SK-N-SH treated with all-trans-retinoic acid at 6 μM for 48 hours (cell line): ENCODE measurements around the gene PTPRN.
"Not testable (repeated sequence)": the region's sequence is repeated elsewhere in the genome, so short reads cannot be mapped to it uniquely, and the experiment has no call there.

Experiments
- ATAC-seq: fragments of 200-7000 bp; cut with Tn5 transposase; 3 replicates; pipeline ENCODE4 v1.9.1; 2020; ENCODE audit warnings: mild to moderate bottlenecking, moderate library complexity
- ARNTL ChIP-seq: fragments of 450-650 bp; formaldehyde crosslinking; IDR thresholded peaks from 2 replicates; pipeline ENCODE4 v1.5.0; 2020; ENCODE audit warnings: low read depth, mild to moderate bottlenecking, moderate library complexity, borderline replicate concordance
- BACH2 ChIP-seq: fragments of 250-450 bp; sonication (Bioruptor Pico); IDR thresholded peaks from 2 replicates; pipeline ENCODE4 v1.9.0; 2021; ENCODE audit warnings: mild to moderate bottlenecking, borderline replicate concordance
- ESRRG ChIP-seq: fragments of 250-450 bp; sonication (Bioruptor Pico); IDR thresholded peaks from 2 replicates; pipeline ENCODE4 v1.6.1; 2021; ENCODE audit warnings: mild to moderate bottlenecking
- ISL1 ChIP-seq: fragments of 250-450 bp; sonication (Bioruptor Pico); IDR thresholded peaks from 2 replicates; pipeline ENCODE4 v2.1.2; 2022; ENCODE audit warnings: mild to moderate bottlenecking, moderate library complexity
- OSR1 ChIP-seq: fragments of 250-450 bp; sonication (Bioruptor Pico); IDR thresholded peaks from 2 replicates; pipeline ENCODE4 v1.8.0; 2022; ENCODE audit warnings: moderate library complexity, mild to moderate bottlenecking, inconsistent platforms
- PPARA ChIP-seq: fragments of 250-450 bp; sonication (Bioruptor Pico); IDR thresholded peaks from 2 replicates; pipeline ENCODE4 v1.5.0; 2020; ENCODE audit warnings: mild to moderate bottlenecking, borderline replicate concordance
- SNAI2 ChIP-seq: fragments of 250-450 bp; sonication (Bioruptor Pico); IDR thresholded peaks from 2 replicates; pipeline ENCODE4 v1.5.0; 2020; ENCODE audit warnings: mild to moderate bottlenecking, moderate library complexity
- TCF4 ChIP-seq: fragments of 250-450 bp; sonication (Bioruptor Pico); IDR thresholded peaks from 2 replicates; pipeline ENCODE4 v1.8.0; 2021; ENCODE audit warnings: mild to moderate bottlenecking, moderate library complexity, borderline replicate concordance
- TOX ChIP-seq: fragments of 250-450 bp; sonication (Bioruptor Pico); IDR thresholded peaks from 2 replicates; pipeline ENCODE4 v1.8.0; 2021; ENCODE audit warnings: mild to moderate bottlenecking, moderate library complexity, borderline replicate concordance
- ZC3H10 ChIP-seq: fragments of 250-450 bp; sonication (Bioruptor Pico); IDR thresholded peaks from 2 replicates; pipeline ENCODE4 v1.5.1; 2021; ENCODE audit warnings: mild to moderate bottlenecking, moderate library complexity
- ZFP3 ChIP-seq: fragments of 250-450 bp; sonication (Bioruptor Pico); IDR thresholded peaks from 2 replicates; pipeline ENCODE4 v1.5.0; 2020; ENCODE audit warnings: mild to moderate bottlenecking, moderate library complexity
- ZFP30 ChIP-seq: fragments of 450-650 bp; formaldehyde crosslinking; IDR thresholded peaks from 2 replicates; pipeline ENCODE4 v1.5.0; 2022; ENCODE audit warnings: mild to moderate bottlenecking, moderate library complexity
- ZNF70 ChIP-seq: fragments of 450-650 bp; formaldehyde crosslinking; IDR thresholded peaks from 2 replicates; pipeline ENCODE4 v1.5.0; 2020; ENCODE audit warnings: mild to moderate bottlenecking, moderate library complexity
- ZNF8 ChIP-seq: fragments of 450-650 bp; formaldehyde crosslinking; IDR thresholded peaks from 2 replicates; pipeline ENCODE4 v1.5.0; 2020; ENCODE audit warnings: mild to moderate bottlenecking, moderate library complexity
- TF ChIP-seq, protein P1 (sequence below): fragments of 250-450 bp; sonication (Bioruptor Pico); IDR thresholded peaks from 2 replicates; pipeline ENCODE4 v1.8.0; 2020; ENCODE audit warnings: mild to moderate bottlenecking, moderate library complexity, borderline replicate concordance
- TF ChIP-seq, protein P2 (sequence below): fragments of 250-450 bp; sonication (Bioruptor Pico); IDR thresholded peaks from 2 replicates; pipeline ENCODE4 v1.5.1; 2021; ENCODE audit warnings: mild to moderate bottlenecking, moderate library complexity
- TF ChIP-seq, protein P3 (sequence below): fragments of 250-450 bp; sonication (Bioruptor Pico); IDR thresholded peaks from 2 replicates; pipeline ENCODE4 v1.5.1; 2020; ENCODE audit warnings: low read depth, mild to moderate bottlenecking, moderate library complexity
- TF ChIP-seq, protein P4 (sequence below): fragments of 250-450 bp; sonication (Bioruptor Pico); IDR thresholded peaks from 2 replicates; pipeline ENCODE4 v1.8.0; 2021; ENCODE audit warnings: low read depth, mild to moderate bottlenecking, moderate library complexity, borderline replicate concordance

PTPRN gene

DNA sequence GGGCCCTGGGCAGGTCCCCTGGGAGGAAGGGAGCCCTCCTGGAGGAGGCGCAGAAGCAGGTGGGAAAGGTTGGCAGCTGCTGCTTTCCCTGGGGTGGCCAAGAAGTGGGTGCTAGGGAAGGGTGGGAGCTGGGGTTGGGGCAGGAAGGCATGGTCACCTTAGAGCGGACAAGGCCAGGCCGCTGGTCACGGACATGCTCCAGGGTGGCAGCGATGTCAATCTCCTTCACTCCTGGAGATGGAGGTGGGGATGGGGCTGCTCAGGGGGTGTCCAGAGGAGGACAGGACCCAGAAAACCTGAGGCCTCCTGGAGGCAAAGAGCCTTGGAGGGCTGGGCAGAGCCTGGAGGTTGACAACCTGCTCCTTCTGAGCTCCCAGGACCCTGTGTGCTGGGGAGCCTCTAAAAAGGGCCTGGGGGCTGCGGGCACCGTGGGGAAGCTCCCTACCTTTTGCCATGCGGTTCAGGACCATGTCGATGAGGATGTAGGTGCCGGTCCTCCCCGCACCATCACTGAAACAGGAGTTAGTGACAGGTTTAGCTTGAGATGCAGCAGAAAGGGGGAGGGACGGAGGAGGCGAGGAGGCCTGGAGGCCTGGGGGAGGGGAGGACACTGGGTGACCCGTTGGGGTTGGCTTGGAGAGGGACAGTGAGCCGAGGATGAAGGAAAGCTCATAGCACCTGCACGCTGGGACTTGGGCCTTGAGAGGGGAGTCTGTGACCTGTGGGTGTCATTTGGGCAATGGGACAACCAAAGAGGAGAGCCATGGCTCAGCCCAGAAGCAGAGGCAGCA lies 18.6 kb downstream of the PTPRN start:
- ATAC-seq, result no peak
- TF ChIP-seq ESRRG (CRISPR knock-in tag) (no peak), TOX (CRISPR knock-in tag) (no peak)

DNA sequence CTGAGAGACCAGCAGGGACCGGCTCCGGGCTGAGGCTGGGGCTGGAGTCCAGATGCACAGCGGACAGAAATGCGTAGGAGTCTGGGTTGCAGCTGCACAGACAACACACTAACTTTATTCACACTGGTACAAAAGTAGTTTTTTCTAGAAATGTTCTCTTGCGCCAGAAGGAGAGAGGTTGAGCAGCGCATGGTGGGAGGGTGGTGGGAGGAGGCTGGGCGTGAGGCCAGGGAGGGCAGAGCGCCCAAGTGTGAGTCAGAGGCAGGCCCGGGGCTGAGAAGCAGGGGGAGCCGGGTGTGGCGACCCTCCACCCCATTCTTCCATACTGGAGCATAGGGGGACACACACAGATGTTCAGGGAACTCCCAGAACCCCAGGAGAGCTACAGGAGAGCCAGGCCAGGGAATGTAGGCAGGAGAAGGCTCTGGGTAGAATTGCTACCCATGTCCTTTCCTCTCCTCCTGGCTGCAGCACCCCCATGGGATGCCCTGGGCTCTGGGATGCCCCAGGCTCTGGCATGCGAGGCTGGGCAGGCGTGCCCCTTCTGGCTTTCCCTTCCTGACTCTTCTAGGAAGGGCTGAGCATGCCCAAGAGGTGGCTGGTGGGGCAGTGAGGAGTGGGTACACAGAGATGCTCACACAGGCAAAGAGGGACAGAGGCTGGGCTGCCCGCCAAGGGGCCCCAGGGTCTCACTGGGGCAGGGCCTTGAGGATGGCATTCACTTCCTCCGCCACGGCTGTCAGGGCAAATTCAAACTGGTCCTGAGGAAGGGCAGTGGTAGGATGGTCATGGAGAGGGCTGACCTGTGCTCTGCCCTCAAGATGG lies 19.5 kb downstream of the PTPRN start:
- TF ChIP-seq, protein P1, sequence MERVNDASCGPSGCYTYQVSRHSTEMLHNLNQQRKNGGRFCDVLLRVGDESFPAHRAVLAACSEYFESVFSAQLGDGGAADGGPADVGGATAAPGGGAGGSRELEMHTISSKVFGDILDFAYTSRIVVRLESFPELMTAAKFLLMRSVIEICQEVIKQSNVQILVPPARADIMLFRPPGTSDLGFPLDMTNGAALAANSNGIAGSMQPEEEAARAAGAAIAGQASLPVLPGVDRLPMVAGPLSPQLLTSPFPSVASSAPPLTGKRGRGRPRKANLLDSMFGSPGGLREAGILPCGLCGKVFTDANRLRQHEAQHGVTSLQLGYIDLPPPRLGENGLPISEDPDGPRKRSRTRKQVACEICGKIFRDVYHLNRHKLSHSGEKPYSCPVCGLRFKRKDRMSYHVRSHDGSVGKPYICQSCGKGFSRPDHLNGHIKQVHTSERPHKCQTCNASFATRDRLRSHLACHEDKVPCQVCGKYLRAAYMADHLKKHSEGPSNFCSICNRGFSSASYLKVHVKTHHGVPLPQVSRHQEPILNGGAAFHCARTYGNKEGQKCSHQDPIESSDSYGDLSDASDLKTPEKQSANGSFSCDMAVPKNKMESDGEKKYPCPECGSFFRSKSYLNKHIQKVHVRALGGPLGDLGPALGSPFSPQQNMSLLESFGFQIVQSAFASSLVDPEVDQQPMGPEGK (CRISPR knock-in tag), result no peak
- TF ChIP-seq ZFP3 (CRISPR knock-in tag) (no peak; the same call in 1 of the 2 replicates), OSR1 (CRISPR knock-in tag) (no peak), ARNTL (CRISPR knock-in tag) (no peak), TCF4 (CRISPR knock-in tag) (no peak), TOX (CRISPR knock-in tag) (no peak), ZC3H10 (CRISPR knock-in tag) (no peak), BACH2 (no peak)
- ATAC-seq, result peak; percentile 79

DNA sequence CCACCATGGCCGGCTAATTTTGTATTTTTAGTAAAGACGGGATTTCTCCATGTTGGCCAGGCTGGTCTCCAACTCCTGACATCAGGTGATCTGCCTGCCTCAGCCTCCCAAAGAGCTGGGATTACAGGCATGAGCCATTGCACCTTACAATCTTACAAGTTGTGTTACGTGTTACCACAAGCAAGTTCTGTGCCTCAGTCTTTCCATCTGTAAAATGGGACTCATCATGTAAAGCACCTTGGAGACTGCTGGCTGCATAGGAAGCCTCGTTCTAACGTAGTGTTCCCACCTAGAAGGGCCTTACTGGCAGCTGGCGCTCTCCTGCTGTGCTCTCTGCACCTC lies 20.0 kb downstream of the PTPRN start:
- ATAC-seq, result no peak
- TF ChIP-seq, protein P2, sequence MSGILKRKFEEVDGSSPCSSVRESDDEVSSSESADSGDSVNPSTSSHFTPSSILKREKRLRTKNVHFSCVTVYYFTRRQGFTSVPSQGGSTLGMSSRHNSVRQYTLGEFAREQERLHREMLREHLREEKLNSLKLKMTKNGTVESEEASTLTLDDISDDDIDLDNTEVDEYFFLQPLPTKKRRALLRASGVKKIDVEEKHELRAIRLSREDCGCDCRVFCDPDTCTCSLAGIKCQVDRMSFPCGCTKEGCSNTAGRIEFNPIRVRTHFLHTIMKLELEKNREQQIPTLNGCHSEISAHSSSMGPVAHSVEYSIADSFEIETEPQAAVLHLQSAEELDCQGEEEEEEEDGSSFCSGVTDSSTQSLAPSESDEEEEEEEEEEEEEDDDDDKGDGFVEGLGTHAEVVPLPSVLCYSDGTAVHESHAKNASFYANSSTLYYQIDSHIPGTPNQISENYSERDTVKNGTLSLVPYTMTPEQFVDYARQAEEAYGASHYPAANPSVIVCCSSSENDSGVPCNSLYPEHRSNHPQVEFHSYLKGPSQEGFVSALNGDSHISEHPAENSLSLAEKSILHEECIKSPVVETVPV (CRISPR knock-in tag), result no peak
- TF ChIP-seq ESRRG (CRISPR knock-in tag) (no peak), OSR1 (CRISPR knock-in tag) (no peak), ISL1 (CRISPR knock-in tag) (no peak), TCF4 (CRISPR knock-in tag) (no peak), ZNF70 (no peak), ZFP3 (CRISPR knock-in tag) (peak; percentile 84; the same call in 1 of the 2 replicates)
- TF ChIP-seq, protein P3, sequence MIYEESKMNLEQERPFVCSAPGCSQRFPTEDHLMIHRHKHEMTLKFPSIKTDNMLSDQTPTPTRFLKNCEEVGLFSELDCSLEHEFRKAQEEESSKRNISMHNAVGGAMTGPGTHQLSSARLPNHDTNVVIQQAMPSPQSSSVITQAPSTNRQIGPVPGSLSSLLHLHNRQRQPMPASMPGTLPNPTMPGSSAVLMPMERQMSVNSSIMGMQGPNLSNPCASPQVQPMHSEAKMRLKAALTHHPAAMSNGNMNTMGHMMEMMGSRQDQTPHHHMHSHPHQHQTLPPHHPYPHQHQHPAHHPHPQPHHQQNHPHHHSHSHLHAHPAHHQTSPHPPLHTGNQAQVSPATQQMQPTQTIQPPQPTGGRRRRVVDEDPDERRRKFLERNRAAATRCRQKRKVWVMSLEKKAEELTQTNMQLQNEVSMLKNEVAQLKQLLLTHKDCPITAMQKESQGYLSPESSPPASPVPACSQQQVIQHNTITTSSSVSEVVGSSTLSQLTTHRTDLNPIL (CRISPR knock-in tag), result no peak

DNA sequence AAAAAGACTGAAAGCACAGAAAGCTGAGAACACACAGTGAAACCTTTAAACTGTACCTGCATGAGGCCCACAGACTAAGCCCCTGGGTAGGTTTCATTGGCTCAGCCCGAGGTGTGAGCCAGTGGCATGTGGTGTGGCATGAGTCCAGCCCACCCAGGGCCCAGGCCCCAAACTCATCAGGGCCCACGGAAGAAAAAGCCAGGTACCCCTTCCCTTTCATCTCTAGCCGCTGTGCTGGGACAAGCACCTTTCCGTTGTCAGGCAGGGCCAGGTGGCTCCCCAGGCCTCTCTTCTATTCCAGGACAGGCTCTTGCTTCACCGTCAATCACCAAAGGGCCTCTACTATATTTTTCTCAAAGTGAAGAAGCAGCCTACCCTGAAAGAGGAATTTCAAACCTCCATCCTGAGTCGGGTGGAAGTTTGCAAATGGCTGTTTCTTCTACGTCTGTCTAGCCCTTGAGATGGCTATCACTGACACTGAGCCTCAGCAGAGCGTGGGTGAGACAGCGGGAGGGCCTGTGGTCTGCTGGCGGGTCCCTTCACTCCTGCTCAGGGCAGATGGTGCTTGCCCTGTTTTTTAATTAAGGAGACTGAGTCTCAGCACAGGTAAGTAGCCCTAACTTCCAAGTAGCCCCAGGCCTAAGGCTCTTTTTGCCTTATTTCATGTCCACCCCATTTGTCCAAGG lies 21.5 kb downstream of the PTPRN start:
- ATAC-seq, result no peak
- TF ChIP-seq ZFP30 (no peak), OSR1 (CRISPR knock-in tag) (no peak), SNAI2 (no peak), PPARA (CRISPR knock-in tag) (no peak), ZNF8 (no peak), TOX (CRISPR knock-in tag) (no peak), ISL1 (CRISPR knock-in tag) (no peak), ZC3H10 (CRISPR knock-in tag) (no peak), ZFP3 (CRISPR knock-in tag) (no peak), ARNTL (CRISPR knock-in tag) (no peak)
- TF ChIP-seq, protein P2 (CRISPR knock-in tag), result no peak
- TF ChIP-seq, protein P4, sequence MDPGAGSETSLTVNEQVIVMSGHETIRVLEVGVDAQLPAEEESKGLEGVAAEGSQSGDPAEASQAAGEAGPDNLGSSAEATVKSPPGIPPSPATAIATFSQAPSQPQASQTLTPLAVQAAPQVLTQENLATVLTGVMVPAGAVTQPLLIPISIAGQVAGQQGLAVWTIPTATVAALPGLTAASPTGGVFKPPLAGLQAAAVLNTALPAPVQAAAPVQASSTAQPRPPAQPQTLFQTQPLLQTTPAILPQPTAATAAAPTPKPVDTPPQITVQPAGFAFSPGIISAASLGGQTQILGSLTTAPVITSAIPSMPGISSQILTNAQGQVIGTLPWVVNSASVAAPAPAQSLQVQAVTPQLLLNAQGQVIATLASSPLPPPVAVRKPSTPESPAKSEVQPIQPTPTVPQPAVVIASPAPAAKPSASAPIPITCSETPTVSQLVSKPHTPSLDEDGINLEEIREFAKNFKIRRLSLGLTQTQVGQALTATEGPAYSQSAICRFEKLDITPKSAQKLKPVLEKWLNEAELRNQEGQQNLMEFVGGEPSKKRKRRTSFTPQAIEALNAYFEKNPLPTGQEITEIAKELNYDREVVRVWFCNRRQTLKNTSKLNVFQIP (CRISPR knock-in tag), result no peak

DNA sequence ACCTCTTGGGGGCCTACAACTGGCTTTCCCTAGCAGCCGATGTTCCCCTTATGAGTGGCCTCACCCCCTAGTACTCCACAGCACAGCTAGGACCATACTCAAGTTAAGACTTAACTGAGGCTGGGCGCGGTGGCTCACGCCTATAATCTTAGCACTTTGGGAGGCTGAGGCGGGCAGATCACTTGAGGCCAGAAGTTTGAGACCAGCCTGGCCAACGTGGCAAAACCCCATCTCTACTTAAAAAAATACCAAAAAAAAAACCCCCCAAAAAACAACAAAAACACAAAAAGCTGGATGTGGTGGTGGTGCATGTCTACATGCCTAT lies 22.1 kb downstream of the PTPRN start:
- ATAC-seq, result not testable (repeated sequence)
